ENCODE measurements around the gene AIG1. TPM values are rescaled to one million over a fixed set of nuclear protein-coding genes. Genes with fewer than 3 reads are reported as not detected.

The AIG1 gene
- polyA plus RNA-seq, 1 donor from 2014 or later: 23.2 TPM

DNA sequence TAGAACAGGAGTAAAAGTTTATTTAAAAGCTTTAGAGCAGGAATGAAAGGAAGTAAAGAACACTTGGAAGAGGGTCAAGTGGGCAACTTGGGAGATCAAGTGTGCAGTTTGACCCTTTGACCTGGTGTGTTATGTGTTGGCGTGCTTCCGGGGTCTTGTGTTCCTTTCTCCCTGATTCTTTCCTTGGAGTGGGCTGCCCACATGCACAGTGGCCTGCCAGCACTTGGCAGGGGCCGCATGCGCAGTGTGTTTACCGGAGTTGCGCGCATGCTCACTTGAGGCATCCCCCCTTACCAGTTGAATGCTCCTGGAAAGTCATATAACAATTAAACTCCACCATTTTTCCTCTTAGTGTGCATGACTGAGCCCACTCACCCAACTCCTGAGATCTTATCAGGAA lies 229.5 kb downstream of the AIG1 start:
- Histone ChIP-seq H3K4me3 (ENCODE audit: low read length) (no peak overlapping the region), H3K9me3 (ENCODE audit: low read length) (no peaks in the 10 kb centered on the region), H3K9ac (ENCODE audit: low read length) (no peak overlapping the region), H3K27me3 (ENCODE audit: insufficient read depth, low read depth, low read length) (no peaks in the 10 kb centered on the region), H4K20me1 (ENCODE audit: insufficient read depth) (no peaks in the 10 kb centered on the region), H3K36me3 (ENCODE audit: insufficient read depth, low read length) (no peaks in the 10 kb centered on the region), H3F3A (ENCODE audit: insufficient read depth, low read length, poor library complexity, severe bottlenecking) (no peaks in the 10 kb centered on the region), H3K79me2 (replicated peaks; ENCODE audit: insufficient read depth, low read length) (no peaks in the 10 kb centered on the region), H3K4me2 (ENCODE audit: low read length) (no peak overlapping the region), H3K9me2 (ENCODE audit: insufficient read depth, low read length) (no peaks in the 10 kb centered on the region), H2AFZ (ENCODE audit: low read depth, low read length) (no peak overlapping the region), H3K27ac (ENCODE audit: low read length) (no peak overlapping the region)
- TF ChIP-seq, protein P1, sequence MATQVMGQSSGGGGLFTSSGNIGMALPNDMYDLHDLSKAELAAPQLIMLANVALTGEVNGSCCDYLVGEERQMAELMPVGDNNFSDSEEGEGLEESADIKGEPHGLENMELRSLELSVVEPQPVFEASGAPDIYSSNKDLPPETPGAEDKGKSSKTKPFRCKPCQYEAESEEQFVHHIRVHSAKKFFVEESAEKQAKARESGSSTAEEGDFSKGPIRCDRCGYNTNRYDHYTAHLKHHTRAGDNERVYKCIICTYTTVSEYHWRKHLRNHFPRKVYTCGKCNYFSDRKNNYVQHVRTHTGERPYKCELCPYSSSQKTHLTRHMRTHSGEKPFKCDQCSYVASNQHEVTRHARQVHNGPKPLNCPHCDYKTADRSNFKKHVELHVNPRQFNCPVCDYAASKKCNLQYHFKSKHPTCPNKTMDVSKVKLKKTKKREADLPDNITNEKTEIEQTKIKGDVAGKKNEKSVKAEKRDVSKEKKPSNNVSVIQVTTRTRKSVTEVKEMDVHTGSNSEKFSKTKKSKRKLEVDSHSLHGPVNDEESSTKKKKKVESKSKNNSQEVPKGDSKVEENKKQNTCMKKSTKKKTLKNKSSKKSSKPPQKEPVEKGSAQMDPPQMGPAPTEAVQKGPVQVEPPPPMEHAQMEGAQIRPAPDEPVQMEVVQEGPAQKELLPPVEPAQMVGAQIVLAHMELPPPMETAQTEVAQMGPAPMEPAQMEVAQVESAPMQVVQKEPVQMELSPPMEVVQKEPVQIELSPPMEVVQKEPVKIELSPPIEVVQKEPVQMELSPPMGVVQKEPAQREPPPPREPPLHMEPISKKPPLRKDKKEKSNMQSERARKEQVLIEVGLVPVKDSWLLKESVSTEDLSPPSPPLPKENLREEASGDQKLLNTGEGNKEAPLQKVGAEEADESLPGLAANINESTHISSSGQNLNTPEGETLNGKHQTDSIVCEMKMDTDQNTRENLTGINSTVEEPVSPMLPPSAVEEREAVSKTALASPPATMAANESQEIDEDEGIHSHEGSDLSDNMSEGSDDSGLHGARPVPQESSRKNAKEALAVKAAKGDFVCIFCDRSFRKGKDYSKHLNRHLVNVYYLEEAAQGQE (IDR thresholded peaks at IDR 0.05; ENCODE audit: borderline replicate concordance): no peak
- TF ChIP-seq SMC3 (conservative IDR thresholded peaks at IDR 0.05; ENCODE audit: poor library complexity) (no peak), TAF1 (IDR thresholded peaks at IDR 0.05; ENCODE audit: low read depth) (no peak), RAD21 (conservative IDR thresholded peaks at IDR 0.05) (no peak), EP300 (conservative IDR thresholded peaks at IDR 0.05; ENCODE audit: poor library complexity, severe bottlenecking) (no peak), EZH2 (IDR thresholded peaks at IDR 0.05; ENCODE audit: borderline replicate concordance, insufficient read depth, low read length, poor library complexity, severe bottlenecking) (no peak), POLR2AphosphoS5 (IDR thresholded peaks at IDR 0.05) (no peak), MXI1 (conservative IDR thresholded peaks at IDR 0.05; ENCODE audit: poor library complexity, severe bottlenecking) (no peak)
- TF ChIP-seq, protein P2, sequence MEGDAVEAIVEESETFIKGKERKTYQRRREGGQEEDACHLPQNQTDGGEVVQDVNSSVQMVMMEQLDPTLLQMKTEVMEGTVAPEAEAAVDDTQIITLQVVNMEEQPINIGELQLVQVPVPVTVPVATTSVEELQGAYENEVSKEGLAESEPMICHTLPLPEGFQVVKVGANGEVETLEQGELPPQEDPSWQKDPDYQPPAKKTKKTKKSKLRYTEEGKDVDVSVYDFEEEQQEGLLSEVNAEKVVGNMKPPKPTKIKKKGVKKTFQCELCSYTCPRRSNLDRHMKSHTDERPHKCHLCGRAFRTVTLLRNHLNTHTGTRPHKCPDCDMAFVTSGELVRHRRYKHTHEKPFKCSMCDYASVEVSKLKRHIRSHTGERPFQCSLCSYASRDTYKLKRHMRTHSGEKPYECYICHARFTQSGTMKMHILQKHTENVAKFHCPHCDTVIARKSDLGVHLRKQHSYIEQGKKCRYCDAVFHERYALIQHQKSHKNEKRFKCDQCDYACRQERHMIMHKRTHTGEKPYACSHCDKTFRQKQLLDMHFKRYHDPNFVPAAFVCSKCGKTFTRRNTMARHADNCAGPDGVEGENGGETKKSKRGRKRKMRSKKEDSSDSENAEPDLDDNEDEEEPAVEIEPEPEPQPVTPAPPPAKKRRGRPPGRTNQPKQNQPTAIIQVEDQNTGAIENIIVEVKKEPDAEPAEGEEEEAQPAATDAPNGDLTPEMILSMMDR (IDR thresholded peaks at IDR 0.05; ENCODE audit: poor library complexity, severe bottlenecking): no peak

DNA sequence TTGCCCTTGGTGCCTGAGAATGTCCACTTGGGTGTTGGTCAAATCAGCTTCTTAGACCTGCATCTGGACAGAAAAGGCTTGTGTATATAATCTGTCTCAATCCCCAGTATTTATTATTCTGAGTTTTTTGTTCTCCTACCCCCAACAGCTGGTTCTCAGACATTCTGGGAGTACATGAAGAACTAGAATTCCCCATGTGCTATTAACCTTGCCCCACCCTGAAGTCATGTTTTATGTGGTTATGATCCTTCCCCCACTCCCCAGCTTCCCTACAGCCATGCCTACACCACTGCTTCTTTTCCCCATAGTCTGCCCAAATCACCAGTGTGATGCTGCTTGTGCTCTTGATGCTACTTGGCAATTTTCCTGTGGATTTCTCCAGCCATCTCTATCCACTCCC lies 232.8 kb downstream of the AIG1 start:
- Histone ChIP-seq H3K9ac (ENCODE audit: low read length) (no peak overlapping the region), H3K27ac (ENCODE audit: low read length) (no peak overlapping the region), H3K9me3 (ENCODE audit: low read length) (no peaks in the 10 kb centered on the region), H3K79me2 (replicated peaks; ENCODE audit: insufficient read depth, low read length) (no peaks in the 10 kb centered on the region), H2AFZ (ENCODE audit: low read depth, low read length) (no peak overlapping the region), H4K20me1 (ENCODE audit: insufficient read depth) (no peaks in the 10 kb centered on the region), H3K4me3 (ENCODE audit: low read length) (no peak overlapping the region), H3K27me3 (ENCODE audit: insufficient read depth, low read depth, low read length) (no peaks in the 10 kb centered on the region), H3K4me2 (ENCODE audit: low read length) (no peak overlapping the region), H3K36me3 (ENCODE audit: insufficient read depth, low read length) (no peaks in the 10 kb centered on the region), H3K9me2 (ENCODE audit: insufficient read depth, low read length) (no peaks in the 10 kb centered on the region), H3F3A (ENCODE audit: insufficient read depth, low read length, poor library complexity, severe bottlenecking) (no peaks in the 10 kb centered on the region)
- TF ChIP-seq, protein P1 (IDR thresholded peaks at IDR 0.05; ENCODE audit: borderline replicate concordance): no peak
- TF ChIP-seq EP300 (conservative IDR thresholded peaks at IDR 0.05; ENCODE audit: poor library complexity, severe bottlenecking): no peak
- no peak for TF ChIP-seq POLR2AphosphoS5 (IDR thresholded peaks at IDR 0.05)
- no peak for TF ChIP-seq SMC3 (conservative IDR thresholded peaks at IDR 0.05; ENCODE audit: poor library complexity)
- TF ChIP-seq EZH2 (IDR thresholded peaks at IDR 0.05; ENCODE audit: borderline replicate concordance, insufficient read depth, low read length, poor library complexity, severe bottlenecking): no peak
- no peak for TF ChIP-seq TAF1 (IDR thresholded peaks at IDR 0.05; ENCODE audit: low read depth)
- TF ChIP-seq, protein P2 (IDR thresholded peaks at IDR 0.05; ENCODE audit: poor library complexity, severe bottlenecking): no peak
- TF ChIP-seq MXI1 (conservative IDR thresholded peaks at IDR 0.05; ENCODE audit: poor library complexity, severe bottlenecking): no peak
- no peak for TF ChIP-seq RAD21 (conservative IDR thresholded peaks at IDR 0.05)
